Right atrium auricular region (tissue), 2 donors: Measurements from ENCODE around the gene ZNF737. TPM values are rescaled to one million over a fixed set of nuclear protein-coding genes. Genes with fewer than 3 reads are reported as not detected.
"Not testable (repeated sequence)": the region's sequence is repeated elsewhere in the genome, so short reads cannot be mapped to it uniquely, and the experiment has no call there.

Experiments
- DNase-seq: peaks from one replicate; pipeline ENCODE4 v3.0.0-alpha.2; 2019; ENCODE audit warnings: low spot score
- H3K27ac ChIP-seq, 2 donors: fragments of 200-600 bp; sonication (generic); 1 replicate in 1 of 2; 2 replicates in 1 of 2; pipeline ENCODE4 v1.5.1; 2016 to 2019
- H3K27me3 ChIP-seq, 2 donors: fragments of 200-600 bp; sonication (generic); one replicate each; pipeline versions ENCODE4 v1.5.1 to v1.6.0; 2017 to 2019
- H3K36me3 ChIP-seq: fragments of 200-600 bp; sonication (generic); one replicate; pipeline ENCODE4 v1.5.1; 2016
- H3K4me1 ChIP-seq, 2 donors: fragments of 200-600 bp; sonication (generic); one replicate each; pipeline versions ENCODE4 v1.5.1 to v1.6.0; 2017 to 2019
- H3K4me3 ChIP-seq, 2 donors: fragments of 200-600 bp; sonication (generic); 1 replicate in 1 of 2; 2 replicates in 1 of 2; pipeline ENCODE4 v1.5.1; 2017 to 2019; ENCODE audit warnings: mild to moderate bottlenecking in 1 of 2, moderate library complexity in 1 of 2
- H3K9me3 ChIP-seq, 2 donors: fragments of 200-600 bp; sonication (generic); one replicate each; pipeline ENCODE4 v1.5.1; 2019
- total RNA-seq, 2 donors: library from RNA; depleted of rRNA; stranded (reverse); fragments of >200 nt; gene quantifications; one replicate each; pipeline ENCODE4 v1.1.0, GENCODE V29; 2016
- TF ChIP-seq, protein P1 (sequence below), 2 donors: fragments of 200-600 bp; sonication (generic); IDR thresholded peaks; one replicate each; pipeline ENCODE4 v1.5.1; 2019; ENCODE audit warnings: antibody characterized with exemption in 2 of 2

The ZNF737 gene
- total RNA-seq, 2 donors from 2014 or later = 3.0 to 13.0 TPM

DNA sequence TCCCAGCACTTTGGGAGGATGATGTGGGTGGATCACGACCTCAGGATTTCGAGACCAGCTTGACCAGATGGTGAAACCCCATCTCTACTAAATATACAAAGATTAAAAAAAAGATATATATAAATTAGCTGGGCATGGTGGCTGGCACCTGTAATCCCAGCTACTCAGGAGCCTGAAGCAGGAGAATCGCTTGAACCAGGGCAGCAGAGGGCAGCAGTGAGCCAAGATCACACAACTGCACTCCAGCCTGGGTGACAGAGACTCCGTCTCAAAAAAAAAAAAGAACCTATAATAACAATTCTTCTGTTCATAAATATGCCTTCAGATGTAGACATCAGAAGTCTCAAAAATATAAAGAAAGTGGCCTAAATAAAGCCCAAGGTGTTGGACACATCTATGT is 7.6 kb downstream of the ZNF737 start:
- no peak overlapping the region for H3K27ac ChIP-seq
- TF ChIP-seq, protein P1, sequence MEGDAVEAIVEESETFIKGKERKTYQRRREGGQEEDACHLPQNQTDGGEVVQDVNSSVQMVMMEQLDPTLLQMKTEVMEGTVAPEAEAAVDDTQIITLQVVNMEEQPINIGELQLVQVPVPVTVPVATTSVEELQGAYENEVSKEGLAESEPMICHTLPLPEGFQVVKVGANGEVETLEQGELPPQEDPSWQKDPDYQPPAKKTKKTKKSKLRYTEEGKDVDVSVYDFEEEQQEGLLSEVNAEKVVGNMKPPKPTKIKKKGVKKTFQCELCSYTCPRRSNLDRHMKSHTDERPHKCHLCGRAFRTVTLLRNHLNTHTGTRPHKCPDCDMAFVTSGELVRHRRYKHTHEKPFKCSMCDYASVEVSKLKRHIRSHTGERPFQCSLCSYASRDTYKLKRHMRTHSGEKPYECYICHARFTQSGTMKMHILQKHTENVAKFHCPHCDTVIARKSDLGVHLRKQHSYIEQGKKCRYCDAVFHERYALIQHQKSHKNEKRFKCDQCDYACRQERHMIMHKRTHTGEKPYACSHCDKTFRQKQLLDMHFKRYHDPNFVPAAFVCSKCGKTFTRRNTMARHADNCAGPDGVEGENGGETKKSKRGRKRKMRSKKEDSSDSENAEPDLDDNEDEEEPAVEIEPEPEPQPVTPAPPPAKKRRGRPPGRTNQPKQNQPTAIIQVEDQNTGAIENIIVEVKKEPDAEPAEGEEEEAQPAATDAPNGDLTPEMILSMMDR (IDR thresholded peaks at IDR 0.05) = peak in 1 of 2 donors; percentile 38
- peaks cover 0 to 69% of the 10 kb centered on the region in 2 donors for H3K9me3 ChIP-seq
- H3K4me1 ChIP-seq = no peaks in the 10 kb centered on the region
- DNase-seq = no peak
- H3K4me3 ChIP-seq = no peak overlapping the region
- no peaks in the 10 kb centered on the region for H3K27me3 ChIP-seq
- H3K36me3 ChIP-seq = peaks cover 10% of the 10 kb centered on the region

DNA sequence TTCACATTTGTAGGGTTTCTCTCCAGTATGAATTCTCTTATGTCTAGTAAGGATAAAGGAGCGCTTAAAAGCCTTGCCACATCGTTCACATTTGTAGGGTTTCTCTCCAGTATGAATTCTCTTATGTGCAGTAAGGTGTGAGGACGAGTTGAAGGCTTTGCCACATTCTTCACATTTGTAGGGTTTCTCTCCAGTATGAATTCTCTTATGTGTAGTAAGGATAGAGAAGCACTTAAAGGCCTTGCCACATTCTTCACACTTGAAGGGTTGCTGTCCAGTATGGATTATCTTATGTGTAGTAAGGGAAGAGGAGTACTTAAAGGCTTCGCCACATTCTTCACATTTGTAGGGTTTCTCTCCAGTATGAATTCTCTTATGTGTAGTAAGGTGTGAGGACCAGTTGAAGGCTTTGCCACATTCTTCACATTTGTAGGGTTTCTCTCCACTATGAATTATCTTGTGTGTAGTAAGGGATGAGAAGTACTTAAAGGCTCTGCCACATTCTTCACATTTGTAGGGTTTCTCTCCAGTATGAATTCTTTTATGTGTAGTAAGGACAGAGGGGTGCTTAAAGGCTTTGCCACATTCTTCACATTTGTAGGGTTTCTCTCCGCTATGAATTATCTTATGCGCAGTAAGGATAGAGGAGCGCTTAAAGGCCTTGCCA is 20.8 kb downstream of the ZNF737 start:
- H3K27me3 ChIP-seq, H3K4me3 ChIP-seq, H3K4me1 ChIP-seq, DNase-seq, H3K27ac ChIP-seq: not testable (repeated sequence)
- Histone ChIP-seq H3K36me3 (peaks cover 63% of the 10 kb centered on the region), H3K9me3 (peaks cover 76 to 100% of the 10 kb centered on the region in 2 donors)

DNA sequence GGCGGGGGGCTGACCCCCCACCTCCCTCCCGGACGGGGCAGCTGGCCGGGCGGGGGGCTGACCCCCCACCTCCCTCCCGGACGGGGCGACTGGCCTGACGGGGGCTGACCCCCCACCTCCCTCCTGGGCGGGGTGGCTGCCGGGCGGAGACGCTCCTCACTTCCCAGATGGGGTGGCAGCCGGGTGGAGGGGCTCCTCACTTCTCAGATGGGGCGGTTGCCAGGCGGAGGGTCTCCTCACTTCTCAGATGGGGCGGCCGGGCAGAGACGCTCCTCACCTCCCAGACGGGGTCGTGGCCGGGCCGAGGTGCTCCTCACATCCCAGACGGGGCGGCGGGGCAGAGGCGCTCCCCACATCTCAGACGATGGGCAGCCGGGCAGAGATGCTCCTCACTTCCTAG is 35.3 kb downstream of the ZNF737 start:
- not testable (repeated sequence) for H3K27me3 ChIP-seq

DNA sequence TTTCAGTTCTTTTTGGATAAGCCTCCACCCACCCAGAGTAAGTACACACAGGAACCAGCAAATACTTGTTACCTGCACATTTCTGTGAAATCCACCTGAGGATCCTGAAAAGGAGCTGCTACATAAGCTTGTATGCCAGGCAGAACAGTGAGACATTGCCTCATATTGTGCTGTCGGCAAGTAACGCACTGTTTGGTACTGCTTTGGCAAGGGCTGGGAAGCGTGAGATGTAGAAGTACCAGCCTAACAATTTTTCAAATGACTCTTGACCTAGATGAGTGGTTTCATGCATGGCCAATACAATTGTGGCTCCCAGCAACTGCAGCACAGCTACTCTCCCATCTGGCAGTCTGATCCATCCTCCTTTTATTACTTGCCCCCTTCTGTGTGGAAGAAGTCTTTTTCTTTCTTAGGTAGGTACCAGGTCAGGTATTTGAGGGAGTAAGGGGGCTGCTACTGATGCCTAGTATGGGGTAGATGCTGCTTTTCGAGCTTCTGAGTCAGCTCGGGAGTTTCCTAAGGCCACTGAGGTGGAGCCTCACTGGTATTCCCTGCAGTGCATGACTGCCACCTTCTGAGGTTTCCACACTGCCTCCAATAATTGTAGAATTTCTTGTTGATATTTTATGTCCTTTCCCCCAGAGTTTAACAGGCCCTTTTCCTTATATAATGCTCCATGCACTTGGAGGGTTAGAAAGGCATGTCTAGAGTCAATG is 52.2 kb downstream of the ZNF737 start:
- H3K27ac ChIP-seq = no peak overlapping the region
- TF ChIP-seq, protein P1 (IDR thresholded peaks at IDR 0.05) = no peak

More for the DNA sequence above, 35.3 kb downstream of the ZNF737 start:
- not testable (repeated sequence) for H3K4me1 ChIP-seq, H3K4me3 ChIP-seq, H3K27ac ChIP-seq, H3K36me3 ChIP-seq, DNase-seq
- H3K9me3 ChIP-seq = peaks cover 0 to 85% of the 10 kb centered on the region in 2 donors

DNA sequence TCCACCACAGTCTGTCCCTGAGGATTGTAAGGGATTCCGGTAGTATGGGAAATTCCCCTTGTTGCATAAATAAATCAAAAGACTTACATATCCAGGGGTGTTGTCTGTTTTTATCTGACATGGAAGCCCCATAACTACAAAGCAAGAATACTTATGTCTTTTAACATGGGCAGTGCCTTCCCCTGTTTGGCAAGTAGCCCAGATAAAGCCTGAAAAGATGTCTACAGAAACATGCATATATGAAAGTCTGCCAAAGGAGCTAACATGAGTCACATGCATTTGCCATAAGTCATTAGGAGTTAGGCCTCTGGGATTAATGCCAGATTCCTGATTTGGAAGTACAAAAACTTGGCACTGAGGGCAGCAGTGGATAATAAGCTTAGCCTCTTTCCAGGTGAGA is 62.1 kb downstream of the ZNF737 start:
- no peaks in the 10 kb centered on the region for H3K27me3 ChIP-seq
- H3K4me1 ChIP-seq = no peaks in the 10 kb centered on the region
- H3K9me3 ChIP-seq = no peaks in the 10 kb centered on the region
- H3K36me3 ChIP-seq = no peaks in the 10 kb centered on the region
- no peak overlapping the region for H3K4me3 ChIP-seq
- TF ChIP-seq, protein P1 (IDR thresholded peaks at IDR 0.05) = no peak
- H3K27ac ChIP-seq = no peak overlapping the region
- DNase-seq = no peak

More for the DNA sequence above, 52.2 kb downstream of the ZNF737 start:
- H3K4me1 ChIP-seq = no peaks in the 10 kb centered on the region
- peaks cover 0 to 8% of the 10 kb centered on the region in 2 donors for H3K9me3 ChIP-seq
- H3K36me3 ChIP-seq = no peaks in the 10 kb centered on the region
- H3K4me3 ChIP-seq = no peak overlapping the region
- DNase-seq = no peak
- H3K27me3 ChIP-seq = no peaks in the 10 kb centered on the region

Other genes starting within 250 kb of the ZNF737 start
- gene ZNF626, start 95.8 kb upstream of the ZNF737 start, total RNA-seq = 10 to 100 TPM; 10.3 to 12.9 TPM
- gene ZNF66, start 210.5 kb upstream of the ZNF737 start, total RNA-seq = 1 to 10 TPM in 1 of 2 donors, under 1 TPM in 1; 0.67 to 2.3 TPM